Measurements from ENCODE around the gene NDEL1.

Gene NDEL1

GRCh38 chr17:8480011-8480976 lies 44.6 kb downstream of the NDEL1 start:
- DNase-seq = no peak

DNA sequence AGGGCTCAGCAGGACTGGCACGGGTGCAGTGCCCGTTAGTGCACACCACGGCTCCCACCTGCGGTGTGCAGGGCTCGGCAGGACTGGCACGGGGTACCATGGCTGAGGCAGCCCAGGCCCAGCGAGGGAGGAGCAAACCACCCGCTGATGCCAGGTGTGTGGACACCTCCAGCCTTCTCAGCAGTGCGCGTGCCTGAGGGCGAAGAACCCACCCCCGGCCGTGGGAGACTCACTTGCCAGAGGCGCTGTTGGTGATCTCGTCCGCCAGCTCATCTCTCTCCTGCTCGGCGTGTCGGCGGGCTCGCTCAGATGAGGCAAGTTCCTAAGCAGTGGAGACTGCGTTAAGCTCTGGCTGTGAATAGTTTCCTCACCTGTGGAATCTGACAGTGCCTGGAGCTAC lies 45.4 kb downstream of the NDEL1 start:
- no peak for DNase-seq

GRCh38 chr17:8481703-8482102 lies 46.0 kb downstream of the NDEL1 start:
- no peak for DNase-seq

DNA sequence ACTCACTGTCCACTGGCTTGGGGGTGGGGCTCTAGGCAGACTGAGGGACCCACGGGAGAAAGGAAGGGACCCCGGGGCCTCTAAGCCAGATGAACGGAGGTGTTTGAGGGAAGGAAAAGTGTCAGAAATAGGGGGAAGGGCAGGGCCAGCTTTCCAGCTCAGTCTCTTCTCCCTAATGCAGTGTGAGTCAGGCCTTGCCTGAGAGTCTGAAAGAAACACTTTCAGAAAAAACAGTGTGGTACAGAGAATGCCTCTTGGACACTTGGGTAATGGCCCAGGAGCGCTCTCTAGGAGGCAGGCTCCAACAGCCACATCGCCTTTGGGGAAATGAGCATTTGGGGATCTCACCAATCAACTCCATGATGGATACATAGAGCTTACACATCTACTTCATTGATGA lies 46.9 kb downstream of the NDEL1 start:
- DNase-seq = no peak

DNA sequence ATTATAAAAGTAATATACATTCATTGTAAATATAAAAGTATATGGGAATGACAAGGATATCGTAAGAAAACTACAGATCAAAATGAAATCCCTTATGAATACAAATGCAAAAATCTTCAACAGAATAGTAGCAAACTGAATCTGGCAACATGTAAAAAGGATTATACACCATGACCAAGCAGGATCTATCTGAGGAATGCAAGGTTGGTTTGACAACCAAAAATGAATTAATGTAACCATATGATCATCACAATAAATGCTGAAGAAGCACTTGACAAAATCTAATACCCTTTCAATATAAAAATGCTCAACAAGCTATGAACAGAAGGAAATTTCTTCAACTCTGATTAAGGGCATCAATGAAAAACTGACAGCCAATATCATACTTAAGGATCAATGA lies 48.8 kb downstream of the NDEL1 start:
- no peak for DNase-seq

- no peak for DNase-seq
Measured at GRCh38 chr17:8485491-8485890, 49.8 kb downstream of the NDEL1 start.

DNA sequence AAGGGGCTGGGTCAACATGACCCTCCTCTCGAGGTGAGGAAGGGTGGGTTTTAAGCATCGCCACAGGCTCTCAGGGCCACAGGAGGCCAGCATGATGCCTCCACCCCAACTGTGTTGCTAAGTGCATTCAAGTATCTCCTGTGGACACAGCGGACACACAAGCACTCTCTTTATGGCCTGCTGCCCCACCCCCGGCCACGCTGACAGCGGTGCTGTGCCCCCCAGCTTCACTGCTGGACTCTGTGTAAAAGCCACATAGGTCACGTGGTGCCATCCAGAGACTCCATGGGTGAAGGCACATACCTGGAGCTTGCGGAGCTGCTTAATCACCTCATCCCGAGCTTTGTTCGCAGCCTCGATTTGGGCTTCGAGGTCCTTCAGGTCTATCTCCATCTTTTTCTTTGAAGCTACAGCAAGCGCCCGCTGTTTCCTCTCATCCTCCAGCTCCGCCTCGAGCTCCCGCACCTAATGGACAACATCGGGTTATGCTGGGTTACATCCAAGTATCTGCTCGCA lies 51.5 kb downstream of the NDEL1 start:
- no peak for DNase-seq

DNA sequence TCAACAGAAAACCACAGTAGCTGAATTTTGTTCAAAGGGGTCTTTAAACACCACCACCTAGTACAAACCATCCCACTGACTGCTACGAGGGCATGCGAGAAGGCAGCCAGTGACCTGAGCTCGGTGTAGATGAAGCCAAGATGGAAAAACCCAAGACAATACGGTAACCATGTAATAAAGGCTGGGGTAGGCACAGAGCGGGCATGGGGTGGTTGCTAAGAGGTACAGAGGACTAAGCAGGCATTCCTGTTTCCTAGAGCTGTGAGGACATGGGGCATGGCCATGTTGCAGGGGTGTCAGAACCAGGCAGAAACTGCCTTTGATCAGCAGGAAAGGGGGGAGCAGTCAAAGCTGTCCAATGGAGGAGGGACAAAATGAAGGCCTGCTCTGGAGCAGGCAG lies 52.1 kb downstream of the NDEL1 start:
- DNase-seq = no peak

- DNase-seq = no peak
Measured at GRCh38 chr17:8488491-8488890, 52.8 kb downstream of the NDEL1 start.

DNA sequence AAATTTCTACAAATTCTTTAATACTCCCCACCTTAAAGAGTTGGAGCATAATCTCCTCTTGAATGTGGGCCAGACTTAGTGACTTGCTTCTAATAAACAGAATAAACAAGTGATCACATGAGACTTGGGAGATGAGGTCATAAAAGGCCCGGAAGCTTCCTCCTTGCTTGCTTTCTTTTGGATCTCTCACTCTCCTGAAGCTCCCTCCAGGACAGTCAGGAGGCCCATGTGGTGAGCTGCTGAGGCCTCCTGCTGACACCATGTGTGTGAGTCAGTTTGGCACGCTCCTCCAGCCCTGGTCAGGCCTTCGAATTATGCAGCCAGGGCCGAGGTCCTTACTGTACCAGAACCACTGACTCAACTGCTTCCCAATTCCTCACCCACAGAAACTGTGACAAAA lies 53.2 kb downstream of the NDEL1 start:
- DNase-seq = no peak

DNA sequence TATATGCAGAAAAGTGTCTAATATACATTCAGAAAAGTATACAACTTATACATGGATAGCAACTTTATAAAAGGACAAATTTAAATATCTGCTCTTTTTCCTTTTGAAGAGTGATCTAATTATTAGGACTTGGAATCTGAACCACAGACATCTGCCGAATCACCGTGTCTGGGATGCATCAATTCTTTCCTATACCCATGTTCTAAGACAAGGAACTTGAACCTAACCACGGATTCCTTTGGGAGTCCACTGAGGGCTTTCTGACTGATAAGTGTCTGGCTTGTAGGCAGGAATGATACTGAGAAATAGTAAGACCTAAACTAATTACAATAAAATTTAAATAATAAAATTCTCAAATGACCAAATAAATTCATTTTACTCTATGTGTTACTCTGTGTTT lies 54.2 kb downstream of the NDEL1 start:
- DNase-seq = no peak

- DNase-seq = no peak
Measured at GRCh38 chr17:8490256-8491023, 54.8 kb downstream of the NDEL1 start.

GRCh38 chr17:8492121-8492520 lies 56.4 kb downstream of the NDEL1 start:
- no peak for DNase-seq

DNA sequence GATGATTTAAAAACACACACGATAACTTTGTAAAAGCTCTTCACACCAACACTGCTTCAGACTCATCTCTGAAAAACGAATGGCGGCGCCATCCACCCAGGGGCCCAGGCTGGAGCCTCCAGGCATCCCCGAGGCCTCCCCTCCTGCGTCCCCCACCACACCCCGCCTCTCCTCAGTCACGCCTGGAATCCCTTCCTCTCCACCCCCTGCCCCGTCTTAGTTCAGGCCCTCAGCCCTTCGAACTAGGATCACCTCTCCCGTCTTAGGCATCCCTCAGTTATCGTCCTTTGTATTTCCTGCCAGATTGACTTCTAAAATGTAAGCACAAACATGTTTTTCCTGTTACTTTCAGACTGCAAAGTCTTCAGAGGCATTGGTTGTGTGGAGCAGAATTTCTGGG lies 58.3 kb downstream of the NDEL1 start:
- DNase-seq = no peak

GRCh38 chr17:8494506-8495111 lies 58.9 kb downstream of the NDEL1 start:
- no peak for DNase-seq

DNA sequence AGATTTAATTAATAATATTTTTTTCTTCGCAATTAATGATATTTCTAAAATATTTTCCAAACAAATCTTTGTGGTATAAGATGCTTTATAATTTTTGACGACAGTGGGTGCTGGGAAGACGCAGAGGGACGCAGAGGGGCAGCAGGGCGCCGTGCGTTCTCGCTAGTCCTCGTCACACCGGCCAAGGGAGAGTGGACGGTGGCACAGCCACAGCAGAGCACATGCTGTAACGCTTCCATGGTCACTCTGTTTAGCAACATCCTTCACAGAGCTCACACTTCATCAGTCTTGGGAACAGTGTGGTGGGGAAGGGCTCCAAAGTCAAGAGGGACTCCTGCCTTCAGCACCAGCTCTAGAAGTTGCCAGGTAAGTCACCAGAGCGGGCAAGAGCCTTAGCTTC lies 60.4 kb downstream of the NDEL1 start:
- DNase-seq = no peak

GRCh38 chr17:8499171-8499570 lies 63.5 kb downstream of the NDEL1 start:
- DNase-seq = no peak

- no peak for DNase-seq
Measured at GRCh38 chr17:8499614-8500013, 63.9 kb downstream of the NDEL1 start.

GRCh38 chr17:8500609-8501008 lies 64.9 kb downstream of the NDEL1 start:
- no peak for DNase-seq

GRCh38 chr17:8502126-8502525 lies 66.4 kb downstream of the NDEL1 start:
- no peak for DNase-seq

- no peak for DNase-seq
Measured at GRCh38 chr17:8503368-8503767, 67.7 kb downstream of the NDEL1 start.

DNA sequence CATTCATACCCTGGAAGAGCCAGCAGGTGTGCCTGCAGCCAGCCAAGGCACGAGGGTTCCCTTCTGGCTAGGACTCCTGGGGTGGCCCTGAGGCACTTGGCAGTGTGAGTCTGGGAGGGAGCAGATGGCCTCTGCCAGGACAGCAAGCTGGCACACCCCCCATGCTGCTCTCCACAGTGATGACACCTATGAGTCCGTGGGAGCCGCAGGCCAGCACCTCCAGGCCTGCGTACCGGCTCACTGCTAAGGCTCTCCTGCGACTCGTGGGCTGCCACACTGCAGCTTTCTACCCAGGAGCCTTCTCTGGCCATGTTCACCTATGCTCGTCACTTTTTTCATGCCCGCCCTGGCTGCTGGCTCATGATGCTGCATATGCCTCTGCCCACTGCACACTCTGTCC lies 68.1 kb downstream of the NDEL1 start:
- no peak for DNase-seq

DNA sequence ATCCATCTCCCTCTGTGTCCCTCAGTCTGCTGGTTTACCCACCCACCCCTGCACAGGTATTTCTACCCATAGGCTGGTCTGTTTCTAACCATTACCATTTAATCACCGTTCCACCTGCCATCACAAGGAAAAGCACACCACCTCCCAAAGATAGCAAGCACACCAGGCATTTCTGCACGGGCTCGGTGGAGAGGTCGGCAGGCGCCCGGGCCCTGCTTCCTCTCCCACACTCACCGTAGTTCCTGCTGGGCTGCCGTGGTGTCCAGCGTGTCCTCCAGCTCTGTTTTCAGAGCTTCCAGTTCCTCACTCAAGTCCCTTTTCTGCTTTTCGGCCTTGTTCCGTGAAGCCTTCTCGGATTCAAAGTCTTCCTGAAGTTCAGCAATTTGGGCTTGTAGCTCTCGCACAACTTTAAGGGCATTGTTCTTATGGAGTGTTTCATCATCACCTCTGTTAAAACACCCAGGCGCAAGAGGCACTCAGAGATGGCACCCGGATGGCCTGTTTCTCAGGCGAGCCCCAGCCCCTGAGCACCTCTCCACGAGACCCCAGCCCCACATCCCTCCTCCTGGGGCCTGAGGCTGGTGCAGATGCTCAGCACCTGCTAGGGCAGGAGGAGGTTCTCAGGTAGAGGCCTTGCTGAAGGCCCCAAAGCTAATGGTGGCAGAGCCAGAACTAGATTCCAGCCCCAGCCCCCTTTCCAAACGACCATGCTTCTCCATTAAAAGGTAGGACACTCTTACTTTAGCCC lies 69.0 kb downstream of the NDEL1 start:
- no peak for DNase-seq

All from activated naive CD4-positive, alpha-beta T cell (primary cell).